ENCODE data around the gene HSBP1. TPM values are rescaled to one million over a fixed set of nuclear protein-coding genes. Genes with fewer than 3 reads are reported as not detected.

The HSBP1 gene
- total RNA-seq, 1 experiment from 2014 or later, result 230 TPM

- no peak overlapping the region for H3K18ac ChIP-seq (ENCODE audit: insufficient read length, low read depth, low read length)
- peaks cover 2% of the 10 kb centered on the region for H4K20me1 ChIP-seq (ENCODE audit: control insufficient read depth, insufficient read depth, insufficient read length)
- H3K27ac ChIP-seq (ENCODE audit: insufficient read length, low read depth, low read length), result no peak overlapping the region
- H3K27ac Mint-ChIP-seq, result no peak overlapping the region
- H4K8ac ChIP-seq (replicated peaks; ENCODE audit: insufficient read length, low read depth, low read length), result no peak overlapping the region
- H3K4me3 Mint-ChIP-seq, result no peak overlapping the region
- no peaks in the 10 kb centered on the region for H3K9me3 ChIP-seq (ENCODE audit: control insufficient read depth, low read depth, low read length)
- H3K4ac ChIP-seq (ENCODE audit: low read depth, low read length), result no peak overlapping the region
- H3K23ac ChIP-seq (ENCODE audit: insufficient read length, low read depth, low read length), result no peak overlapping the region
- no peak overlapping the region for H2BK20ac ChIP-seq (ENCODE audit: low read depth, low read length, poor library complexity, severe bottlenecking)
- H3K79me2 ChIP-seq (ENCODE audit: insufficient read depth, low read length), result peaks cover 8% of the 10 kb centered on the region; the same call in 1 of the 2 replicates
- H3K56ac ChIP-seq (ENCODE audit: insufficient read length, low read depth, low read length), result no peak overlapping the region
- no peaks in the 10 kb centered on the region for H3K27me3 Mint-ChIP-seq (ENCODE audit: low read depth)
- H2BK12ac ChIP-seq (ENCODE audit: insufficient read length, low read depth, low read length), result no peak overlapping the region
- H2BK5ac ChIP-seq (ENCODE audit: insufficient read length, low read length), result no peak overlapping the region
- H3K4me1 Mint-ChIP-seq, result peaks cover 35 to 38% of the 10 kb centered on the region in 2 experiments
- no peak overlapping the region for H2AK5ac ChIP-seq (ENCODE audit: insufficient read length, low read length)
- TF ChIP-seq CTCF (conservative IDR thresholded peaks at IDR 0.05), result no peak
- no peak overlapping the region for H2BK120ac ChIP-seq (ENCODE audit: low read depth, low read length, poor library complexity, severe bottlenecking)
- H2BK15ac ChIP-seq (ENCODE audit: low read depth, low read length), result no peak overlapping the region
- no peak overlapping the region for H3T11ph ChIP-seq (ENCODE audit: low read length)
- H4K91ac ChIP-seq (ENCODE audit: insufficient read length, low read depth, low read length), result no peak overlapping the region
- H3K4me1 ChIP-seq (ENCODE audit: insufficient read depth, low read length), result peaks cover 12% of the 10 kb centered on the region; the same call in 1 of the 2 replicates
- WGBS (ENCODE audit: extremely low coverage, insufficient read length, low lambda C conversion rate), result no CpG with 5 or more reads among the region's 1 CpG
- no peaks in the 10 kb centered on the region for H3K27me3 ChIP-seq (ENCODE audit: insufficient read depth, low read length)
- peaks cover 4% of the 10 kb centered on the region for H3K79me1 ChIP-seq (ENCODE audit: insufficient read depth, low read depth, low read length, poor library complexity, severe bottlenecking)
- H3K9me3 Mint-ChIP-seq, result no peaks in the 10 kb centered on the region; a peak in 1 of 5 replicates
- H2AFZ ChIP-seq (ENCODE audit: low read length), result no peak overlapping the region
- DNase-seq, result no peak
- H3K36me3 Mint-ChIP-seq (ENCODE audit: insufficient read depth in 1 of 3, low read depth in 3 of 3), result peaks cover 17 to 42% (median 31%) of the 10 kb centered on the region in 3 experiments; a peak in 6 of 7 replicates
- no peak overlapping the region for H3K14ac ChIP-seq (ENCODE audit: insufficient read depth, low read length)
- peaks cover 3% of the 10 kb centered on the region for H3K23me2 ChIP-seq (ENCODE audit: insufficient read length, low read depth, low read length, poor library complexity, severe bottlenecking)
- H3K4me2 ChIP-seq (ENCODE audit: insufficient read depth, insufficient read length, low read length), result no peak overlapping the region
- H3K9ac ChIP-seq (ENCODE audit: extremely low read depth, insufficient read length, low read length), result no peak overlapping the region
- H4K5ac ChIP-seq (ENCODE audit: insufficient read length, low read depth, low read length), result no peak overlapping the region
Measured at GRCh38 chr16:83810901-83811300, 3.1 kb downstream of the HSBP1 start.
